VCaP (cell line): ENCODE data around the gene C20orf204.

ENCODE experiments used
- H3K27ac ChIP-seq: fragments of 450-650 bp; 2 replicates; pipeline ENCODE4 v1.5.1; 2017
- TF ChIP-seq, protein P1 (sequence below): fragments of 450-650 bp; conservative IDR thresholded peaks from 2 replicates; pipeline ENCODE4 v1.5.1; 2017; ENCODE audit warnings: mild to moderate bottlenecking, moderate library complexity

Gene C20orf204

GRCh38 chr20:64047968-64048401 lies 12.0 kb downstream of the C20orf204 start:
- H3K27ac ChIP-seq: no peak overlapping the region
- TF ChIP-seq, protein P1, sequence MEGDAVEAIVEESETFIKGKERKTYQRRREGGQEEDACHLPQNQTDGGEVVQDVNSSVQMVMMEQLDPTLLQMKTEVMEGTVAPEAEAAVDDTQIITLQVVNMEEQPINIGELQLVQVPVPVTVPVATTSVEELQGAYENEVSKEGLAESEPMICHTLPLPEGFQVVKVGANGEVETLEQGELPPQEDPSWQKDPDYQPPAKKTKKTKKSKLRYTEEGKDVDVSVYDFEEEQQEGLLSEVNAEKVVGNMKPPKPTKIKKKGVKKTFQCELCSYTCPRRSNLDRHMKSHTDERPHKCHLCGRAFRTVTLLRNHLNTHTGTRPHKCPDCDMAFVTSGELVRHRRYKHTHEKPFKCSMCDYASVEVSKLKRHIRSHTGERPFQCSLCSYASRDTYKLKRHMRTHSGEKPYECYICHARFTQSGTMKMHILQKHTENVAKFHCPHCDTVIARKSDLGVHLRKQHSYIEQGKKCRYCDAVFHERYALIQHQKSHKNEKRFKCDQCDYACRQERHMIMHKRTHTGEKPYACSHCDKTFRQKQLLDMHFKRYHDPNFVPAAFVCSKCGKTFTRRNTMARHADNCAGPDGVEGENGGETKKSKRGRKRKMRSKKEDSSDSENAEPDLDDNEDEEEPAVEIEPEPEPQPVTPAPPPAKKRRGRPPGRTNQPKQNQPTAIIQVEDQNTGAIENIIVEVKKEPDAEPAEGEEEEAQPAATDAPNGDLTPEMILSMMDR: no peak

DNA sequence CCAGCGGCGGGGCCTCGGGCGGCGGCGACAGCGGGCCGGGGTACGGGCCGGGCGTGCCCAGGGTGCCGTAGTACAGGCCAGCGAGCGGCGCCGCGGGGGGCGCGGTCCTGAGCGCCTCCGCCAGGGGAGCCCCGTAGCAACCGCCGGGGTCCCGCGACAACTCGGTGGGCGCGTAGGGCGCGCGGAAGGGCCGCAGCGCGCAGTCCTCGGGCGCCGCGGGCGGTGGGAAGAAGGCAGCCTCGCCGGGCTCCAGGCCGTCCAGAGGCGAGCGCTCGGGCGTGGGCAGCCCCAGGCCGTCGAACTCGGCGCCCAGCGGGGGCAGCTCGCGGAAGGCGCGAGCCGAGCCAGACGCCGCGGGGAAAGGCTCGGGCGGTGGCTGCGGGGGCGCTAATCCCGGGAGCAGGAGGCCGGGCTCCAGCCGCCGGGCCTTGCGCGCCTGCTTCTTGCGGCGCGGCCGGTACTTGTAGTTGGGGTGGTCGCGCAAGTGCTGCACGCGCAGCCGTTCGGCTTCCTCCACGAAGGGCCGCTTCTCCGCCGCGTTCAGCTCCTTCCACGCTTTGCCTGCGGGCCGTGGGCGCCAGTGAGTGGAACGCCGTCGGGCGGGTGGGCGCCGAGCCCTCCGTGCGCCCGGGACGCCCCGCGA lies 12.5 kb downstream of the C20orf204 start:
- no peak overlapping the region for H3K27ac ChIP-seq
- TF ChIP-seq, protein P1: no peak

DNA sequence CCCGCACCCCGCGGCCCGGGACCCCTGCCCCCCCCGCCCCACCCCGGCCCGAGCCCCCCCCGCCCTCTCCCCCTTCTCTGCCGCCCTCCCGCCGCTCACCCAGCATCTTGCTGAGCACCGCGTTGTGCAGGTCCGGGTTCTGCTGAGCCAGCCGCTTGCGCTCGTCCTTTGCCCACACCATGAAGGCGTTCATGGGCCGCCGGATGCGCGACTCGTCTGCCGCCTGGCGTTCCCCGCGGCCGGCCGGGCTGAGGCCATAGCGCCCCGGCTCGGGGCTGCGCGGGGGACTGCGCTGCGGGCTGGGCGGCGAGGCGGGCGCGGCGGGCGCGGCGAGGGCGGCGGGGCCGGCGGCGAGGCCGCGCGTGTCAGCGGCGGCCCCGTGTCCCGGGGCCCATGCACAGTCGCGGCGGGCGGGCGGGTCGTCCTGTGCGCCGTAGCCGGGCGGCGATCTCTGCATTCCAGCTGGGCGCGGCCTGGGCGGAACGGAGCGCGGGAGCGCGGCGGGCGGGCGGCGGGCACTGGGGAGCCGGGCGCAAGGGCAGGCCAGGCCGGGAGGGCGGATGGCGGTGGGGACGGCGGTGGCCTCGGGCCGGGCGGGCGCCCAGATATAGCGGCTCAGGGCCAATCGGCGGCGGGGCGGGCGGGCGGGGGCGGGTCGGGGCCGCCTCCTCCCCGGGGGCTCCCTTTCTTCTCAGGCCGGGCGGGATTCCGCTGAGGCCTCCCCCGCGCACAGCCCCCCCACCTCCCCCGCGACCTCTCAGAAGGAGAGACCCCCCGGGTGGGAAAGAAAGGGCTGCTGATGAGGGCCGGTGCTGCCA lies 13.3 kb downstream of the C20orf204 start, which contains the start of gene SOX18:
Gene SOX18, minus strand, starts transcription at position 580 of the 818 bp plus-strand sequence. Its CDS starts 123 bp downstream, at position 457.
- peak within 1 kb of the TSS; percentile 36; the same call in 1 of the 2 replicates for H3K27ac ChIP-seq

GRCh38 chr20:64049878-64050260 lies 13.9 kb downstream of the C20orf204 start:
- H3K27ac ChIP-seq: peak overlapping the region; percentile 36; the same call in 1 of the 2 replicates
- TF ChIP-seq, protein P1: no peak

More for the DNA sequence above, 13.3 kb downstream of the C20orf204 start, which contains the start of gene SOX18:
- TF ChIP-seq, protein P1: 0 out of 2 replicates have a peak, but pooled peaks have one; percentile 23

DNA sequence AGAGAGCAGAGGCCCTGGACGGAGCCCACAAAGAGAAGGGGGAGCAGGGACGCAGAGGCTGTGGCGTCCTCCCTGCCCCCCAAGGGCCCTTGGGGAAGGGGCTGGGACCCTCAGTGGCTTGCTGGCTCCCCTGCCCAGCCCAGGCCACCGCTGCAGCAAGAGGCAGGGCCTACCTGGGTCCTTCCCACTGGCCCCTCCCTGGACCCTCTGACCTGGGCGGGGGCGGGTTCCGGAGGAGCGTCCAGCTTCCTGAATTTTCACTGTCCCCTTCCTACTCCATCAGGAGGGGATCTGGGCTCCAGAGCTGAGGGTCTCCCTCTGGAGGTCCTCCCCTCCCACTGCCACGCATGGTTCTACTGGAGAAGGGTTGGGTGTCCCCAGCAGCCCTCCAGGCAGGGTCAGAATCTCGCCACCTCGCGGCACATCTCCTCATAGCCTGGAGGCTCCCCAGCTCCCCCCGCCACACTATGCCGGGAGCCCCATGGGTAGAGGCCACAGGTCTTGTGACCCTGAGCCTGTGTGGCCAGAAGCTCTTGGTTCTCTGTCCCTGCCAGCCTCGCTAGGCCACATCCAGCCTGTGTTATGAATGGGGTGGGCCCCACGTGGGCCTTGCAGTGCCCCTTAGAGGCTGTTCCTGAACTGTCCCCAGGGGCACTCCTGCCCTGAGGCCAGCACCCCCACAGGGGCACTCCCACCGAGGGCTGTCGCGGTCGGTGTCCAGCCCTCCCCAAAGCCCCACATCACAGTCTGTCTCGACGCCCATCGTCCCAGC lies 14.5 kb downstream of the C20orf204 start:
- TF ChIP-seq, protein P1: no peak
- H3K27ac ChIP-seq: no peak overlapping the region

DNA sequence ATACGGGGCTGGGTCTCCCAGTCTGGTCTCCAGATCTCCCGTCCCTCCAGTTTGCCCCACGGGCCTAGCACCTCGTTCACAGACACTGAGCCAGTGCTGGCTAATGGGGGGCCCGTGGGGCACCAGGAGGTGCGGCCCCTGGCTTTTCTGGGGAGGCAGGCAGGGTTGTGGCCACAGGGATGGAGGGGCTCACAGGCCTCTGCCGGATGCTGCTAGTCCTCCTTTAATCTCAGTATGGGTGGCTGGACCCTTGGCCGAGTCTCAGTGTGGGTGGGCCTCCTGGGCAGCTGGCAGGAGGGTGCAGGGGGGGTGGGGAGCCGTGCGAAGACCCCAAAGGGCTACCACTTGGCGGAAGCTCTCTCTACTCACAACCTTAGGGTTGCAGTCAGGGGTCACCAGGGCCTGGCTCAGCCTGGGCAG lies 15.1 kb downstream of the C20orf204 start:
- H3K27ac ChIP-seq: no peak overlapping the region
- TF ChIP-seq, protein P1: no peak
